Measurements from ENCODE around the gene CYTH1. TPM values are rescaled to one million over a fixed set of nuclear protein-coding genes. Genes with fewer than 3 reads are reported as not detected.
A peak's percentile ranks its signal among the peaks of the same experiment; 100 is the strongest.

The CYTH1 gene
- total RNA-seq, 1 donor from 2014 or later: 28.9 TPM

GRCh38 chr17:78650093-78650715 lies 131.9 kb downstream of the CYTH1 start:
- Histone ChIP-seq H3K36me3 (no peaks in the 10 kb centered on the region), H3K27ac (replicated peaks) (no peak overlapping the region), H3K4me3 (no peak overlapping the region), H3K27me3 (ENCODE audit: low read depth) (peaks cover 16% of the 10 kb centered on the region), H3K9me3 (replicated peaks) (peaks cover 11% of the 10 kb centered on the region), H3K4me1 (peaks cover 16% of the 10 kb centered on the region)
- intact Hi-C loops (cut with micrococcal nuclease): no loop called here
- no peak for DNase-seq
- TF ChIP-seq CTCF (IDR thresholded peaks at IDR 0.05; ENCODE audit: borderline replicate concordance): no peak

DNA sequence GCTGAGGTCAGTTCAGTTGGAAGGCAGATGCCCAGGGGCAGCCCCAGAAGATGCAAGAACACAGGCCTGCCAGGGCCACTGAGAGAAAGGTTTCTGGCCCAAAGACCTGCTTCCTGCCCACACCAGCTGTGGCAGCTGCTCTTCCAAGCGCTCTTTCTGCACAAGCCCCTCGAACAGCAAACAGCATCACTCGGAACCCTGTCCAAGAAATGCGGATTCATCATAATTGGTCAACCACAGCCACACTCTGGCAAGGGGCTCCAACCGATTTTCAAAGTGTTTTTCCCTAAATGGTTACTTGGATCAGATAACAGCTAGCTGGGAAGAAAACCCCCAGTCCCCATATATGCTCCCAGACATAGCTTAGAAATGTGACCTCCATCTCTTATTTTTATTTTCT lies 133.8 kb downstream of the CYTH1 start:
- no peak for DNase-seq
- no peaks in the 10 kb centered on the region for H3K36me3 ChIP-seq
- H3K27ac ChIP-seq (replicated peaks): no peak overlapping the region
- peaks cover 11% of the 10 kb centered on the region for H3K9me3 ChIP-seq (replicated peaks)
- TF ChIP-seq CTCF (IDR thresholded peaks at IDR 0.05; ENCODE audit: borderline replicate concordance): no peak
- peaks cover 16% of the 10 kb centered on the region for H3K27me3 ChIP-seq (ENCODE audit: low read depth)
- no peak overlapping the region for H3K4me3 ChIP-seq
- intact Hi-C loops (cut with micrococcal nuclease): no loop called here
- H3K4me1 ChIP-seq: peaks cover 16% of the 10 kb centered on the region

- no peak overlapping the region for H3K4me3 ChIP-seq
- H3K9me3 ChIP-seq (replicated peaks): peaks cover 11% of the 10 kb centered on the region
- no peaks in the 10 kb centered on the region for H3K36me3 ChIP-seq
- no peak for TF ChIP-seq CTCF (IDR thresholded peaks at IDR 0.05; ENCODE audit: borderline replicate concordance)
- no peak overlapping the region for H3K27ac ChIP-seq (replicated peaks)
- peaks cover 16% of the 10 kb centered on the region for H3K4me1 ChIP-seq
- no peak for DNase-seq
- peaks cover 16% of the 10 kb centered on the region for H3K27me3 ChIP-seq (ENCODE audit: low read depth)
- intact Hi-C loops (cut with micrococcal nuclease): no loop called here
Observed at GRCh38 chr17:78647032-78647431, 135.0 kb downstream of the CYTH1 start.

GRCh38 chr17:78645421-78646295 lies 136.4 kb downstream of the CYTH1 start:
- TF ChIP-seq CTCF (IDR thresholded peaks at IDR 0.05; ENCODE audit: borderline replicate concordance): no peak
- Histone ChIP-seq H3K4me1 (peaks cover 16% of the 10 kb centered on the region), H3K4me3 (peak overlapping the region; percentile 21), H3K27ac (replicated peaks) (peak overlapping the region; percentile 81), H3K9me3 (replicated peaks) (peaks cover 11% of the 10 kb centered on the region), H3K27me3 (ENCODE audit: low read depth) (peaks cover 16% of the 10 kb centered on the region), H3K36me3 (no peaks in the 10 kb centered on the region)
- DNase-seq: peak; percentile 81
- intact Hi-C loops (cut with micrococcal nuclease): no loop called here

DNA sequence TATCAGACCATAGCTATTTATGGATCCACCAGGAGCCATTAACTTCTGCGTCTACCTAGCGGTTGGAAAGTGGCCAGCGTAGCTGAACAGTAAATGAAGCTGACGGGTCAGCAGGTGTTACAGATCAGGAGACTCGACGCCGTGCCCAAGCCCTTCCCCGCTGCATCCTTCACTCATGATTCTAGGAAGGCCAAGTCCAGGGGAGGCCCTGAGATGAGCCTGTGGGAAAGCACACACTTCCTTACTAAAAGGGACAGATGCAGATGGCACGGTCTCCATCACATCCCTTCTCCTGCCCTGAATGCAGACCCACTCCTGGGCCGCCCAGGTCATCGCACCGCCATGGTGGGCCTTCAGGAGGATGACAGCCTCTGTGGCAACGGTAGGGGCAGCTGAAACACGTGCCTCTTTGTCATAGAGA lies 137.1 kb downstream of the CYTH1 start:
- peaks cover 11% of the 10 kb centered on the region for H3K9me3 ChIP-seq (replicated peaks)
- H3K4me1 ChIP-seq: peaks cover 16% of the 10 kb centered on the region
- no peak for TF ChIP-seq CTCF (IDR thresholded peaks at IDR 0.05; ENCODE audit: borderline replicate concordance)
- no peaks in the 10 kb centered on the region for H3K36me3 ChIP-seq
- intact Hi-C loops (cut with micrococcal nuclease): no loop called here
- peak overlapping the region; percentile 81 for H3K27ac ChIP-seq (replicated peaks)
- H3K4me3 ChIP-seq: no peak overlapping the region
- peaks cover 16% of the 10 kb centered on the region for H3K27me3 ChIP-seq (ENCODE audit: low read depth)
- DNase-seq: no peak

Measured in left ventricle myocardium inferior (tissue), 1 donor.